ENCODE results near the gene TMEM91. TPM values are rescaled to one million over a fixed set of nuclear protein-coding genes. Genes with fewer than 3 reads are reported as not detected.
A peak's percentile ranks its signal among the peaks of the same experiment; 100 is the strongest.

Gene TMEM91
- total RNA-seq, 1 donor: 2.6 TPM

GRCh38 chr19:41395355-41395754, 19.0 kb downstream of the TMEM91 start:
- H3K4me3 ChIP-seq (ENCODE audit: low read depth, low read length): no peak overlapping the region
- TF ChIP-seq CTCF (IDR thresholded peaks at IDR 0.05; ENCODE audit: insufficient read depth, low read depth, low read length): no peak
- no peak for DNase-seq (ENCODE audit: low read depth)

- TF ChIP-seq CTCF (IDR thresholded peaks at IDR 0.05; ENCODE audit: insufficient read depth, low read depth, low read length): no peak
Observed at GRCh38 chr19:41397086-41398049, 21.0 kb downstream of the TMEM91 start, which contains the start of the genes BCKDHA and EXOSC5. Gene BCKDHA (plus strand): TSS chr19:41397818. CDS start chr19:41397828, 10 bp downstream. Gene EXOSC5 (minus strand): TSS chr19:41397359. CDS start chr19:41397328, 31 bp downstream.

GRCh38 chr19:41398050-41398418, 21.7 kb downstream of the TMEM91 start:
- no peak for TF ChIP-seq CTCF (IDR thresholded peaks at IDR 0.05; ENCODE audit: insufficient read depth, low read depth, low read length)
- DNase-seq (ENCODE audit: low read depth): no peak
- peak overlapping the region; percentile 97 for H3K4me3 ChIP-seq (ENCODE audit: low read depth, low read length)

More at GRCh38 chr19:41397086-41398049, 21.0 kb downstream of the TMEM91 start, which contains the start of the genes BCKDHA and EXOSC5:
- peak; percentile 100 for DNase-seq (ENCODE audit: low read depth)
- peak within 1 kb of the TSS; percentile 97 for H3K4me3 ChIP-seq (ENCODE audit: low read depth, low read length)

- TF ChIP-seq CTCF (IDR thresholded peaks at IDR 0.05; ENCODE audit: insufficient read depth, low read depth, low read length): no peak
- H3K4me3 ChIP-seq (ENCODE audit: low read depth, low read length): peak overlapping the region; percentile 97
- no peak for DNase-seq (ENCODE audit: low read depth)
Observed at GRCh38 chr19:41398598-41398997, 22.3 kb downstream of the TMEM91 start.

GRCh38 chr19:41399091-41399490, 22.8 kb downstream of the TMEM91 start:
- TF ChIP-seq CTCF (IDR thresholded peaks at IDR 0.05; ENCODE audit: insufficient read depth, low read depth, low read length): no peak
- DNase-seq (ENCODE audit: low read depth): no peak
- no peak overlapping the region for H3K4me3 ChIP-seq (ENCODE audit: low read depth, low read length)

GRCh38 chr19:41399525-41399924, 23.2 kb downstream of the TMEM91 start:
- H3K4me3 ChIP-seq (ENCODE audit: low read depth, low read length): no peak overlapping the region
- no peak for TF ChIP-seq CTCF (IDR thresholded peaks at IDR 0.05; ENCODE audit: insufficient read depth, low read depth, low read length)
- no peak for DNase-seq (ENCODE audit: low read depth)

Data from fibroblast of villous mesenchyme (primary cell).